Measurements from ENCODE around the gene ABCB11. TPM values are rescaled to one million over a fixed set of nuclear protein-coding genes. Genes with fewer than 3 reads are reported as not detected.

ABCB11 gene
- total RNA-seq, 1 experiment from 2014 or later: not detected

- peak; percentile 11 for DNase-seq (ENCODE audit: low read depth)
Observed at GRCh38 chr2:169046440-169047151, 15.5 kb upstream of the ABCB11 start.

GRCh38 chr2:169042856-169043255 lies 11.7 kb upstream of the ABCB11 start:
- DNase-seq (ENCODE audit: low read depth): no peak

DNA sequence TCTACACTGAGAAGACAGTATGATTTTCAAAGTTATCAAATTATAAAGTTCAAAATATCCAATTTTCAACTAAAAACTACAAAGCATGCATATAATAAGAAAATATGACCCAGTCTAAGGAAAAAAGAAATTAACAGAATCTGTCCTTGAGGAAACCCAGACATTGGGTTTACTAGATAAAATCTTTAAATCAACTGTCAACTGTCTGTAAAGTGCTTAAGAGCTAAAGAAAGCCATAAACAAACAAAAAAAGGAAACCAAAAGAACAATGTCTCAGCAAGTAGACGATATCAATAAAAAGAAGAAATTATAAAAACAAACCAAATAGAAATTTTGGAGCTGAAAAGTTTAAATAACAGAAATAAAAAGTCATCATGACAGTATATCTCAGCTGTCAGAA lies 10.5 kb upstream of the ABCB11 start:
- no peak for DNase-seq (ENCODE audit: low read depth)

DNA sequence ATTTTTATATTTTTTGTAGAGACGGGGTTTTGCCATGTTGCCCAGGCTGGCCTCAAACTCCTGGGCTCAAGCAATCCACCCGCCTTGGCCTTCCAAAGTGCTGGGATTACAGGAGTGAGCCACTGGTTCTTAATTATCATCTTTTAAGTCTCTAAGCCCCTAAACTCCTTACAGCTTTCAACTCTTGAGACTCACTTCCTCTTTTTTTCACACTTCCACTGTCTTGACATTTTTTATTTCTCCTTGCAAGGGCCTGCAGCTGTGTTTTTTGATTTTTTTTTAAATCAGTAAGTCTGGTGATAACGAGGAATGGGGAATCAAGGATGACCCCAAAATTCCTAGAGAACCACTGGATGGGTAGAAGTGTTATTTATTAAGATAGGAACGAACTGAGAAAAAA lies 8.6 kb upstream of the ABCB11 start:
- DNase-seq (ENCODE audit: low read depth): no peak

- peak; percentile 72 for DNase-seq (ENCODE audit: low read depth)
Observed at GRCh38 chr2:169038338-169038757, 7.2 kb upstream of the ABCB11 start.

DNA sequence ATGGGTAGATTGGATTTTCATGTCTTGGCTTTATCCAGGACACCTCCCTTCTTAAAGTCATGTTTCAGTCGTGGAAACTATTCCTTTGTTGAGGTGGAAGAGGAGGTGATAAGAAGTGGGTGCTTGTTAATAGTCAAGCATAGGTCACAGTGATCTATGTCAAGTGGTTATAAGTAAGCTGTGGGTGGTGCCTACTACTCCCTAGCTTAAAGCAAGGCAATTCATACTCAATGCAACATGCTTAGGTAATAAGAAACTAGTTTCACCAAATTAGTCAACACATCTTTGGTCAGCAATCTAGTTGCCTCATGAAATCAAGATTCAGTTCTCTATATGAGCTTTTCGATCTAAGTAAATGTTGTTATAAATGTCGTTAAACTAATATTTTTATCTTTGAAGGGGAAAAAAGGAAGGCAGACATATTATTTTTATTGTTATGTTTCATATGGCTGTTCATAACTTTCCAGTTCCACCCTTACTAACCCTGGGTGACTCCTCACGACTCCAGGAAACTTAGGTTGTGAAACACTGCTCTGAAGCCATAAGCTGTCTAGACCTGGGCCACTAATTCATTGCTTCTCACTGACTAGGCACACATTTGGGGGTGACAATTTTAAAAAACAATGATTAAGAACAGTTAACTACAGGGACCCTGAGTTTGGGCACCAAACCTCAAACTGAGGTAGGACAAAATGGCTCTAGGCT lies 5.8 kb upstream of the ABCB11 start:
- DNase-seq (ENCODE audit: low read depth): no peak

- no peak for DNase-seq (ENCODE audit: low read depth)
Observed at GRCh38 chr2:169035887-169036286, 4.8 kb upstream of the ABCB11 start.

DNA sequence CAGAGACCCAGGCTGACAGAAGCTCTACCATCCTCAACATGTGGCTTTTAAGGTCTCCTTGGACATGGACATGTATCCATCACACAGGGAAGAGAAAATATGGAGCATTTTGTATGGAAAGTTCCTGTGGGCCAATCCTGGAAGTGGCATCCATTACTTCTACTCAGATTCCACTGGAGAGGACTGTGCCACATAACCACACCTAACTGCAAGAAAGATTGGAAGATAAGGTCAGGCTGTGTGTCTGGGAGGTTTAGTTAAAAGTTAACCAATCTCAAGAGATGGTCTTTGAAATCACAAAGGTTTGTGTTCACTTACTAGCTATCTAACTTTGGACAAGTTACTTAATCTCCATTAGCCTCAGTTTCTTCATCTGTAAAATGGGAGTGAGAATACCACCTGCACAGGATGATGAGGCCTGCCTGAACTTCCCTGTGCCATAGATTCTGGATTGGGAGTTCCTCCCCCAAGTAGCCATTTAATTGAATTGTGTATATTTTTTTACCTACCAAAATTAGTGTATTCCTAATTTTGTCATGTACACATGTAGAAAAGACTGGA lies 3.9 kb upstream of the ABCB11 start:
- DNase-seq (ENCODE audit: low read depth): no peak

DNA sequence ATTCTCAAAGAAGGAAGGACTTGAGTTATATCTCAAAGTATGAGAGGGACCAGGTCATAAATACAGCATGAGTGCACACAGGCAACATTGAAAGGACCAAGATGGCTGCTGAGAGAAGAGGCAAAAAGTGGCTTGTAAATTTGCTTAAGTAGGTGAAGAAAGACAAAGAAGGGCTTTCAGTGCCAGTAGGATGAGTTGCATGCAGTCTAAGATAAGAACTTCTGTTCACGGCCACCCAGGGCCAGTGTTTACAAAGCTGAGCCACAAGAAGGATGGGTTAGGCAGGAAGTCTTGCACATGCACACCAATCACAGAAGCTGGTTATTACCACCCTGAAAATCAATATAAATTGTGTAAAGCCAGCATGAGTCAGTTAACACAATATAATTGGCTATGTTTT lies 3.1 kb upstream of the ABCB11 start:
- peak; percentile 84 for DNase-seq (ENCODE audit: low read depth)

GRCh38 chr2:169029341-169029740 lies 1.8 kb downstream of the ABCB11 start:
- DNase-seq (ENCODE audit: low read depth): no peak

DNA sequence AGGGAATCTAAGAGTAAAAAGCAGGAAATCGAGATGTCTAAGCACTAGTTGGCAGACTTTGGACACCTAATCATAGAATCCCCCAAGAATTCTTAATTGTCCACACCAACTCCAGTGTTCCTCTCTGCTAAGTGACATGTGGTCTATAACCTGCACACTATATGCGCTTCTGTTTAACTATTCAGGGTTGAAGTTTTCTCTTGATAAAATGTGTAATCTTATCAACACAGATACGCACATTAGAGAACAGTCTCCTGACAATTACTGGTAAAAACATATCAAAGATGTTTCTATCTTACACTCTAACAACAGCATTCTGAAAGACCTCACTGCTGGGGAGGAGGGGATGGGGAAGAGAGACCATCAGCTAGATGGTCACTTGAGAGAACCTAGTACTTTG lies 3.9 kb downstream of the ABCB11 start:
- DNase-seq (ENCODE audit: low read depth): no peak

DNA sequence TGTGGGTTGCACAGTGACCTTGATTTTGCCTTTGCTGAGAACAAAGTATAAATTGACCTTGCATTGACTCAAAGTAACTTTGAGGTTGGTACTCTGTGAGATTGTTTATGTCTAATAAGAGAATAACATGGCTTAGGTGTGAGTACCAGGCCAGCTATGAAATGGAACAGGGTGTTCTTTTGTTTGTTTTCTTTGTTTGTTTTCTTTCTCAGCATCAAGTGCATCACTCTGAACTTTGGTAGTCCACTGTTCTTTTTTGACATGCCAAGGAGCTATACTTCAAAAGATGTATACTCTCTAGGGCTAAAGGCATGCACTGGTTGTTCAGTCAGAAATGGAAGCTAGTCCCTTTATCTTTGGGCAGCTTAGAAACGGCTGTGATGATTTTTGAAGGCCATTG lies 5.1 kb downstream of the ABCB11 start:
- no peak for DNase-seq (ENCODE audit: low read depth)

DNA sequence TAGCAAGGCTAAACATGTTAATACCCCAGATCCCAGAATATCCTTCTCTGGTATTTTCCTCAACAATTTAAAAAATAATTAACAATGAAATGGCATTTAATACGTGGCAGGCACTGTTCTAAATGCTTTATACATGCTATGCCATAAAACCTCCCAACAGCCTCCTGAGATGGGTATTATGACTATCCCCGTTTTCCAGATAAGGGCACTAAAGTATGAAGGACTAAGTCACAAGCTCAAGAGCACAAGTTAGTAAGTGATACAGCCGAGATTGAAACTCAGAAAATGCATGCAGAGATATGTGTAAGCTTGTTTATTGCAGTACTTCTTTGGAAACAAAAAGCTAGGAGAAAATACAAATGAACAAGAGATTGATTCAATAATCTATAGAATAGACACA lies 8.0 kb downstream of the ABCB11 start:
- no peak for DNase-seq (ENCODE audit: low read depth)

- DNase-seq (ENCODE audit: low read depth): no peak
Observed at GRCh38 chr2:169018390-169018789, 12.7 kb downstream of the ABCB11 start.

- DNase-seq (ENCODE audit: low read depth): no peak
Observed at GRCh38 chr2:169015943-169016342, 15.2 kb downstream of the ABCB11 start.

- DNase-seq (ENCODE audit: low read depth): no peak
Observed at GRCh38 chr2:169014780-169015179, 16.3 kb downstream of the ABCB11 start.

GRCh38 chr2:169013628-169014026 lies 17.5 kb downstream of the ABCB11 start:
- DNase-seq (ENCODE audit: low read depth): no peak

DNA sequence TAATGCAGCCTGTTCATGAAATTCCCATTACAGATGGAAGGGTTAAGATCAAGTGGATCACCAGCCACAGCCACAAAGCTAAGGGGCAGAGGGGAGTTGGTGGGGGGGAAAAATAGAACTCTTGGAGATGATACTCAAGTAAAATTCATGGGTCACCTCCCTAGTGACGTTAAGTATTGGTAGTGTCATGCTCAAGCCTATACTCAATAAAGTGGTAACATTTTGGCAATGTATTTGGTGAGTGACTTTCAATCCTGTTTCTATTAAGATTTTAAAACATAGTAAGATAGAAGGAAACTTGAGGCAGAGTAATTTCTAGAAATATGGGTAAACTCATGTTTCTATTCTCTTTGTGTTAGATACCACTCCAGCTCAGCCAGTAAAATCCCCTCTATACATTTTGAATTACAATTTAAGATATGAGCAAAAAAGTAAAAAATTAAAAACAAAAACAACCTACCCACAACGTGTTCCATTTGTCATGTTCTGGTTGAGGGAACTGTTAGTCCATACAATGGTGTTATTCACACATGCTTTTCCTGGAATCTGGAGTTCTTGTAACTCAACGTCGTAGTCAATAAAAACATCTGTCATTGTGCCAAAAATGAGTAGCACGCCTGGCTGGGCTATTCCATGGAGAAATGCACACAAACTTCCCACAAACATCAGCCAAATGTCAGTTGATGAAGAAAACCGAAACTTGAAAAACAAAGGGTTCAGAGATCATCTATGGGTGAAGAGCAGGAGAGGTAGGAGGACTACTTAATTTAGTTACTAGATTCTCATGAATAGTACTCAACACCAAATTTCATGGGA lies 18.1 kb downstream of the ABCB11 start:
- no peak for DNase-seq (ENCODE audit: low read depth)

- DNase-seq (ENCODE audit: low read depth): peak; percentile 97
Observed at GRCh38 chr2:169012191-169012792, 18.8 kb downstream of the ABCB11 start.

DNA sequence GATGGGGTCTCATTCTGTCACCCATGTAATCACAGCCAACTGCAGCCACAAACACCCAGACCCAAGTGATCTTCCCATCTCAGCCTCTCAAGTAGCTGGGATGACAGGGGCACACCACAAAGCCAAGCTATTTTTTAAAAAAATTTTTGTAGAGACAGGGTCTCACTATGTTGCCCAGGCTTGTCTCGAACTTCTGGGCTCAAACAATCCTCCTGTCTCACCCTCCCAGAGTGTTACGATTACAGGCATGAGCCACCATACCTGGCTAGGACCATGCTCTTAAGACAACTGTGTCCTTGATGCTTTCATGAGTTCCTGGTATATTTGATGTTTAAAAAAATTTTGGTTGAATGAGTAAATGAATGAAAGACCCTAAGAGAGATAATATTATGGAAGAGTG lies 19.4 kb downstream of the ABCB11 start:
- DNase-seq (ENCODE audit: low read depth): no peak

DNA sequence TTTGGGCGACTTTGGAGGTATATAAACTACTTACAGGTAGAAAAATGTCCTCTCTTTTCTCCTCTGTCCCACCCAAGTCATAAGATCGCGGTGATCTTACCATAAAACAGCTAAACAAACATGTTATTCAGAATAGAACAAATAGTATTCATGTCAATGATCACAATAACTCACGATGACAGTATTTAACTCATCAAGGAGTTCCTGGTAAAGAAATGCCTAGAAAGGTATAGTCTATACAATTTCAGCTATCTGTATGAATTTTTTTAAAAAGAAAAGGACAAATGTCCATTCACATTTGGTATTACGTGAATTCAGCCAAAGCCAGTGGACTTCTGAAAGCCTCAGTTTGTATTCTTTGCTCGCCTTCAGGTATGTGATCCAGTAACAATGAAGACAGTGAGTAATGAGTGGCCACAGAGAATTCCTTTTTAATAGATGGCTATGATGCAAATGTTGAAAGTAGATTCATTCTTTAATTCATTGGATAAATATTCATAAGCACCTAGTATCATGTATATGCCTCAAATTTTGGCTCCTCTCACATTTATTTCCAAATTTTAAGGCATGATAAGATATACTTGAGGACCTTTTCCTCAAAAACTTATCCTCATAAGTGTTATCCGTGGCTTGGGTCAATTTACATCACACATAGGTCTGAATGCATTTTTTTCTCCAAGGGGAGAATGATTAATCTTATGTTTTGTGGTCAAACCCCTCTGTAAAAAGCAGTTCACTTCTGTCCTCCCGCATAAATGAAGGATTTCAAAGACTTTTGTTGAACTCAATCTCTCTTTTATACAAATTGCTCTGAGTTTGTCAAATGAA lies 20.3 kb downstream of the ABCB11 start:
- DNase-seq (ENCODE audit: low read depth): no peak

Data from Daoy (cell line).